ENCODE measurements around the gene FKBP15. TPM values are rescaled to one million over a fixed set of nuclear protein-coding genes. Genes with fewer than 3 reads are reported as not detected.
"Not testable (repeated sequence)": the region's sequence is repeated elsewhere in the genome, so short reads cannot be mapped to it uniquely, and the experiment has no call there.

The FKBP15 gene
- total RNA-seq, 5 donors from 2014 or later (not counting 1 experiment from before 2014, with no cell fraction given) = 22.2 to 31.8 (median 29.5) TPM

- no peak overlapping the region for H3K4me3 ChIP-seq (ENCODE audit: control insufficient read depth in 1 of 2, extremely low read depth in 1 of 2, low read length in 1 of 2)
- Mint-ChIP-seq H3K36me3 (no peaks in the 10 kb centered on the region), H3K27ac (peak overlapping the region in 1 of 2 donors; percentile 11), H3K4me1 (peaks cover 35 to 48% (median 45%) of the 10 kb centered on the region in 3 donors), H3K27me3 (no peaks in the 10 kb centered on the region), H3K4me3 (peak overlapping the region; percentile 76 to 82 (median 78)), H3K9me3 (no peaks in the 10 kb centered on the region)
- no peaks in the 10 kb centered on the region for H3K9me3 ChIP-seq
- POLR2A ChIA-PET = interaction anchor here in 1 of 2 donors (0.7 kb wide), 1 partner anchor 1435 kb away, joined by 4 read pairs; the partner anchor contains the start of gene ATP6V1G1
- no peak for ATAC-seq (replicated peaks in 1 of 4)
- WGBS (ENCODE audit: insufficient coverage) = 100% methylated on average over 1 of the region's 3 CpGs
- H3K27me3 ChIP-seq (replicated peaks in 1 of 2; ENCODE audit: control insufficient read depth in 2 of 2, extremely low read depth in 1 of 2, insufficient read depth in 2 of 2, low read length in 1 of 2) = no peaks in the 10 kb centered on the region
- no peak overlapping the region for H3K27ac ChIP-seq (ENCODE audit: low read length)
- peaks cover 6 to 28% of the 10 kb centered on the region in 2 experiments for H3K4me1 ChIP-seq (ENCODE audit: control insufficient read depth in 1 of 2, extremely low read depth in 1 of 2, insufficient read depth in 2 of 2, low read length in 2 of 2)
- DNase-seq = no peak
- H3K36me3 ChIP-seq (ENCODE audit: control insufficient read depth in 2 of 2, extremely low read depth in 1 of 2, insufficient read depth in 1 of 2, low read length in 1 of 2) = peaks cover 0 to 2% of the 10 kb centered on the region in 2 donors
- CTCF ChIA-PET = interaction anchor here in 1 of 2 donors (0.7 kb wide), 1 partner anchor 33 kb away, joined by 5 read pairs; no protein-coding TSS in a partner anchor
These were observed 68.4 kb downstream of the FKBP15 start for GRCh38 chr9:113152699-113153098.

GRCh38 chr9:113151696-113152630, 69.1 kb downstream of the FKBP15 start:
- ATAC-seq (replicated peaks in 1 of 4) (no peak), DNase-seq (no peak)
- peak overlapping the region; percentile 16 to 83 for H3K27ac Mint-ChIP-seq
- ChIA-PET CTCF (interaction anchor here (0.6 to 1.2 kb wide), 2 partner anchors 123 to 238 kb away, joined by 3 to 7 read pairs; partner anchors contain the start of gene CDC26 (in 1 of the 2)), POLR2A (interaction anchor here in 1 of 2 donors (0.7 kb wide), 1 partner anchor 605 kb away, joined by 3 read pairs; no protein-coding TSS in a partner anchor)
- H3K36me3 ChIP-seq (ENCODE audit: control insufficient read depth in 2 of 2, extremely low read depth in 1 of 2, insufficient read depth in 1 of 2, low read length in 1 of 2) = no peaks in the 10 kb centered on the region
- peak overlapping the region; percentile 88 to 92 for H3K4me3 ChIP-seq (ENCODE audit: control insufficient read depth in 1 of 2, extremely low read depth in 1 of 2, low read length in 1 of 2)
- peaks cover 33 to 48% (median 45%) of the 10 kb centered on the region in 3 donors for H3K4me1 Mint-ChIP-seq
- no peak overlapping the region for H3K27ac ChIP-seq (ENCODE audit: low read length)
- no peaks in the 10 kb centered on the region for H3K36me3 Mint-ChIP-seq
- H3K9me3 ChIP-seq = no peaks in the 10 kb centered on the region
- H3K4me1 ChIP-seq (ENCODE audit: control insufficient read depth in 1 of 2, extremely low read depth in 1 of 2, insufficient read depth in 2 of 2, low read length in 2 of 2) = peaks cover 6 to 28% of the 10 kb centered on the region in 2 experiments
- peak overlapping the region; percentile 76 to 82 (median 78) for H3K4me3 Mint-ChIP-seq
- H3K27me3 ChIP-seq (replicated peaks in 1 of 2; ENCODE audit: control insufficient read depth in 2 of 2, extremely low read depth in 1 of 2, insufficient read depth in 2 of 2, low read length in 1 of 2) = peaks cover 0 to 4% of the 10 kb centered on the region in 2 experiments
- no peaks in the 10 kb centered on the region for H3K9me3 Mint-ChIP-seq
- WGBS (ENCODE audit: insufficient coverage) = 100% methylated on average over 3 of the region's 11 CpGs
- H3K27me3 Mint-ChIP-seq = no peaks in the 10 kb centered on the region

GRCh38 chr9:113150670-113151611, 70.1 kb downstream of the FKBP15 start, which contains the start of gene SLC31A2:
Gene SLC31A2, plus strand, starts transcription at chr9:113151007. Its CDS starts 68 bp downstream, at chr9:113151075.
- Mint-ChIP-seq H3K27me3 (peaks cover 2% of the 10 kb centered on the region in 2 donors), H3K4me1 (peaks cover 23 to 40% (median 35%) of the 10 kb centered on the region in 3 donors), H3K36me3 (no peaks in the 10 kb centered on the region), H3K27ac (peak within 1 kb of the TSS in 1 of 2 donors; percentile 83), H3K9me3 (no peaks in the 10 kb centered on the region), H3K4me3 (peak within 1 kb of the TSS; percentile 76 to 82 (median 78))
- 0% methylated on average over 84 of the region's 87 CpGs for WGBS (ENCODE audit: insufficient coverage)
- ChIA-PET CTCF (interaction anchor here (0.6 to 1.5 kb wide), 7 partner anchors 25 to 431 kb away, joined by 3 to 7 read pairs (median 3); partner anchors contain the start of genes ALAD (in 1 of the 2), C9orf43 (in 1 of the 2), CDC26 (in 1 of the 2) and FKBP15 (in 1 of the 2)), POLR2A (interaction anchor here (0.5 to 0.7 kb wide), 4 partner anchors 30 to 256 kb away, joined by 3 to 4 read pairs (median 3); partner anchors contain the start of genes FKBP15 (in 1 of the 2) and SLC31A1 (in 1 of the 2))
- Histone ChIP-seq H3K27ac (ENCODE audit: low read length) (peak within 1 kb of the TSS; percentile 54), H3K27me3 (replicated peaks in 1 of 2; ENCODE audit: control insufficient read depth in 2 of 2, extremely low read depth in 1 of 2, insufficient read depth in 2 of 2, low read length in 1 of 2) (peaks cover 2 to 6% of the 10 kb centered on the region in 2 experiments), H3K4me3 (ENCODE audit: control insufficient read depth in 1 of 2, extremely low read depth in 1 of 2, low read length in 1 of 2) (peak within 1 kb of the TSS; percentile 88 to 92), H3K9me3 (no peaks in the 10 kb centered on the region), H3K4me1 (ENCODE audit: control insufficient read depth in 1 of 2, extremely low read depth in 1 of 2, insufficient read depth in 2 of 2, low read length in 2 of 2) (peaks cover 6 to 20% of the 10 kb centered on the region in 2 experiments), H3K36me3 (ENCODE audit: control insufficient read depth in 2 of 2, extremely low read depth in 1 of 2, insufficient read depth in 1 of 2, low read length in 1 of 2) (no peaks in the 10 kb centered on the region)
- peak; percentile 96 to 97 (median 97) for ATAC-seq (replicated peaks in 1 of 4)
- DNase-seq = peak; percentile 63 to 90 (median 78)

GRCh38 chr9:113149561-113149960, 71.5 kb downstream of the FKBP15 start:
- DNase-seq; H3K36me3 ChIP-seq (ENCODE audit: control insufficient read depth in 2 of 2, extremely low read depth in 1 of 2, insufficient read depth in 1 of 2, low read length in 1 of 2); H3K9me3 ChIP-seq; H3K9me3 Mint-ChIP-seq; POLR2A ChIA-PET; H3K36me3 Mint-ChIP-seq; H3K27ac Mint-ChIP-seq; ATAC-seq (replicated peaks in 1 of 4); H3K4me3 ChIP-seq (ENCODE audit: control insufficient read depth in 1 of 2, extremely low read depth in 1 of 2, low read length in 1 of 2); H3K27me3 ChIP-seq (replicated peaks in 1 of 2; ENCODE audit: control insufficient read depth in 2 of 2, extremely low read depth in 1 of 2, insufficient read depth in 2 of 2, low read length in 1 of 2); H3K27ac ChIP-seq (ENCODE audit: low read length): not testable (repeated sequence)
- CTCF ChIA-PET = interaction anchor here (0.7 to 1.1 kb wide), 2 partner anchors 72 to 123 kb away, joined by 3 read pairs; partner anchors contain the start of genes FKBP15 (in 1 of the 2) and SLC31A1 (in 1 of the 2)
- H3K4me1 ChIP-seq (ENCODE audit: control insufficient read depth in 1 of 2, extremely low read depth in 1 of 2, insufficient read depth in 2 of 2, low read length in 2 of 2) = peaks cover 3 to 16% of the 10 kb centered on the region in 2 experiments
- Mint-ChIP-seq H3K4me3 (peak overlapping the region in 1 of 3 donors; percentile 28), H3K4me1 (peaks cover 13 to 27% (median 23%) of the 10 kb centered on the region in 3 donors), H3K27me3 (peaks cover 11 to 15% of the 10 kb centered on the region in 2 donors)
- WGBS (ENCODE audit: insufficient coverage) = 95% methylated on average over 6 of the region's 10 CpGs

- peaks cover 13 to 27% (median 21%) of the 10 kb centered on the region in 3 donors for H3K4me1 Mint-ChIP-seq
- peak overlapping the region in 1 of 3 donors; percentile 24 for H3K4me3 Mint-ChIP-seq
- peaks cover 17 to 20% of the 10 kb centered on the region in 2 donors for H3K27me3 Mint-ChIP-seq
- ChIA-PET POLR2A (no interaction called here), CTCF (interaction anchor here (0.7 to 1.1 kb wide), 2 partner anchors 72 to 124 kb away, joined by 3 read pairs; partner anchors contain the start of genes FKBP15 (in 1 of the 2) and SLC31A1 (in 1 of the 2))
- no peak overlapping the region for H3K4me3 ChIP-seq (ENCODE audit: control insufficient read depth in 1 of 2, extremely low read depth in 1 of 2, low read length in 1 of 2)
- peaks cover 3 to 16% of the 10 kb centered on the region in 2 experiments for H3K4me1 ChIP-seq (ENCODE audit: control insufficient read depth in 1 of 2, extremely low read depth in 1 of 2, insufficient read depth in 2 of 2, low read length in 2 of 2)
- WGBS (ENCODE audit: insufficient coverage) = 94% methylated on average over 5 of the region's 8 CpGs
- no peak overlapping the region for H3K27ac Mint-ChIP-seq
- no peak overlapping the region for H3K27ac ChIP-seq (ENCODE audit: low read length)
- no peaks in the 10 kb centered on the region for H3K9me3 Mint-ChIP-seq
- peaks cover 2 to 15% of the 10 kb centered on the region in 2 experiments for H3K27me3 ChIP-seq (replicated peaks in 1 of 2; ENCODE audit: control insufficient read depth in 2 of 2, extremely low read depth in 1 of 2, insufficient read depth in 2 of 2, low read length in 1 of 2)
- DNase-seq (no peak), ATAC-seq (replicated peaks in 1 of 4) (no peak)
- H3K9me3 ChIP-seq = no peaks in the 10 kb centered on the region
- H3K36me3 Mint-ChIP-seq = no peaks in the 10 kb centered on the region
- no peaks in the 10 kb centered on the region for H3K36me3 ChIP-seq (ENCODE audit: control insufficient read depth in 2 of 2, extremely low read depth in 1 of 2, insufficient read depth in 1 of 2, low read length in 1 of 2)
These were observed 72.1 kb downstream of the FKBP15 start for GRCh38 chr9:113148781-113149510.

Data from T-cell (primary cell).